SKM-1 (cell line): ENCODE measurements around the gene POM121L2.

Experiments
- DNase-seq: peaks from one replicate; lab custom pipeline; 2025; ENCODE audit not compliant: unreplicated experiment; lab: John Stamatoyannopoulos, UW

Gene POM121L2

GRCh38 chr6:27312146-27312949 is at the start of gene POM121L2:
Gene POM121L2 (minus strand): TSS chr6:27312273. CDS start chr6:27312170, 103 bp downstream.
- DNase-seq, result peak; percentile 29

GRCh38 chr6:27359231-27359630 is 47.2 kb upstream of the POM121L2 start:
- no peak for DNase-seq

- no peak for DNase-seq
These were observed 46.7 kb upstream of the POM121L2 start for GRCh38 chr6:27358786-27359185.

GRCh38 chr6:27352850-27353249 is 40.8 kb upstream of the POM121L2 start:
- DNase-seq, result no peak

GRCh38 chr6:27334141-27334540 is 22.1 kb upstream of the POM121L2 start:
- no peak for DNase-seq

GRCh38 chr6:27333642-27334040 is 21.6 kb upstream of the POM121L2 start:
- DNase-seq, result no peak

- peak; percentile 15 for DNase-seq
These were observed 20.9 kb upstream of the POM121L2 start for GRCh38 chr6:27332692-27333641.

- no peak for DNase-seq
These were observed 15.1 kb upstream of the POM121L2 start for GRCh38 chr6:27327023-27327738.

GRCh38 chr6:27321901-27322300 is 9.8 kb upstream of the POM121L2 start:
- no peak for DNase-seq

- no peak for DNase-seq
These were observed 9.3 kb upstream of the POM121L2 start for GRCh38 chr6:27321370-27321769.

GRCh38 chr6:27318973-27319372 is 6.9 kb upstream of the POM121L2 start:
- DNase-seq, result no peak

- no peak for DNase-seq
These were observed 2.0 kb upstream of the POM121L2 start for GRCh38 chr6:27314046-27314445.

GRCh38 chr6:27312950-27313271 is 838 bp upstream of the POM121L2 start:
- no peak for DNase-seq

GRCh38 chr6:27311806-27312145 is 297 bp downstream of the POM121L2 start:
- no peak for DNase-seq

- no peak for DNase-seq
These were observed 8.3 kb downstream of the POM121L2 start for GRCh38 chr6:27303613-27304272.

- no peak for DNase-seq
These were observed 14.0 kb downstream of the POM121L2 start for GRCh38 chr6:27297857-27298730.

GRCh38 chr6:27297484-27297856 is 14.6 kb downstream of the POM121L2 start:
- no peak for DNase-seq

- DNase-seq, result no peak
These were observed 15.8 kb downstream of the POM121L2 start for GRCh38 chr6:27296106-27296783.

- DNase-seq, result no peak
These were observed 16.6 kb downstream of the POM121L2 start for GRCh38 chr6:27295301-27296079.
